ENCODE data around the gene PTK7. TPM values are rescaled to one million over a fixed set of nuclear protein-coding genes. Genes with fewer than 3 reads are reported as not detected.

The PTK7 gene
- total and polyA plus RNA-seq, 2 of the 8 experiments (the other 6 are each of a cell fraction or from before 2014, with no cell fraction given) = 110 to 138 TPM

- Histone ChIP-seq H3K23me2 (ENCODE audit: low read depth, low read length) (no peaks in the 10 kb centered on the region), H3K9ac (replicated peaks in 1 of 4; ENCODE audit: extremely low read depth in 1 of 4, low read depth in 3 of 4, low read length in 3 of 4) (no peak overlapping the region; a peak in 2 of 7 replicates), H3K4me2 (ENCODE audit: insufficient read depth in 1 of 2, low read depth in 2 of 2, low read length in 2 of 2) (peak overlapping the region; percentile 13 to 28; a peak in 1 of 4 replicates), H2BK12ac (ENCODE audit: low read depth, low read length) (peak overlapping the region; percentile 68; the same call in 1 of the 2 replicates), H3K9me3 (ENCODE audit: insufficient read depth in 2 of 2, low read depth in 1 of 2, low read length in 1 of 2) (no peaks in the 10 kb centered on the region), H3K27me3 (replicated peaks in 1 of 4; ENCODE audit: control insufficient read depth in 3 of 4, extremely low read depth in 1 of 4, insufficient read depth in 3 of 4, low read length in 3 of 4) (no peaks in the 10 kb centered on the region), H2AFZ (ENCODE audit: low read length) (no peak overlapping the region), H3K56ac (replicated peaks; ENCODE audit: insufficient read length, low read depth, low read length) (no peak overlapping the region), H3K23ac (ENCODE audit: insufficient read length) (no peak overlapping the region), H4K20me1 (replicated peaks in 1 of 2; ENCODE audit: control insufficient read depth in 1 of 2, insufficient read depth in 2 of 2, low read length in 2 of 2) (peaks cover 0 to 2% of the 10 kb centered on the region in 2 experiments), H2AK5ac (ENCODE audit: low read depth, low read length) (peak overlapping the region; percentile 59; the same call in 1 of the 2 replicates), H2BK5ac (ENCODE audit: low read depth, low read length) (peak overlapping the region; percentile 82), H3K4ac (replicated peaks; ENCODE audit: insufficient read length, low read depth, low read length) (peak overlapping the region; percentile 36), H3K79me1 (ENCODE audit: low read depth, low read length) (peaks cover 15% of the 10 kb centered on the region), H3K4me1 (replicated peaks in 1 of 4; ENCODE audit: control insufficient read depth in 3 of 4, insufficient read depth in 4 of 4, low read length in 3 of 4) (peaks cover 10 to 23% (median 14%) of the 10 kb centered on the region in 4 experiments; a peak in 6 of 7 replicates), H2BK120ac (replicated peaks; ENCODE audit: low read depth, low read length) (no peak overlapping the region), H3K27ac (ENCODE audit: low read depth, low read length) (peak overlapping the region; percentile 40; the same call in 1 of the 2 replicates), H3K14ac (ENCODE audit: insufficient read length) (no peak overlapping the region), H3K36me3 (ENCODE audit: control insufficient read depth in 2 of 4, insufficient read depth in 4 of 4, low read length in 3 of 4) (no peaks in the 10 kb centered on the region), H4K91ac (replicated peaks; ENCODE audit: insufficient read length, low read length) (peak overlapping the region; percentile 85), H3K18ac (ENCODE audit: extremely low read depth, low read length) (peak overlapping the region; percentile 51), H4K8ac (ENCODE audit: extremely low read depth, insufficient read depth, low read length) (peak overlapping the region; percentile 37; the same call in 1 of the 2 replicates), H3K4me3 (ENCODE audit: extremely low read depth in 1 of 4, insufficient read depth in 2 of 4, low read depth in 3 of 4, low read length in 4 of 4) (no peak overlapping the region), H2BK15ac (ENCODE audit: low read length) (0 out of 2 replicates have a peak overlapping the region, but pooled peaks have one; percentile 29), H4K5ac (ENCODE audit: insufficient read length, low read depth, low read length) (peak overlapping the region; percentile 62), H2BK20ac (ENCODE audit: low read length) (no peak overlapping the region), H3K79me2 (ENCODE audit: control insufficient read depth in 1 of 2, insufficient read depth in 2 of 2, low read length in 2 of 2) (peaks cover 7 to 83% of the 10 kb centered on the region in 2 experiments)
- 48% methylated on average over 8 of the region's 8 CpGs; no CpG with 5 or more reads in 1 of the 2 experiments for WGBS, 2 experiments (ENCODE audit: extremely low coverage in 1 of 2, insufficient coverage in 1 of 2, insufficient read length in 1 of 2, insufficient replicate concordance in 2 of 2, low coverage in 1 of 2, low lambda C conversion rate in 2 of 2, missing lambda C conversion rate in 1 of 2)
- POLR2A ChIA-PET (ENCODE audit: partially characterized antibody) = interaction anchor here (0.5 to 3.2 kb wide), 10 partner anchors 8 to 74 kb away, joined by 3 to 13 read pairs (median 4); partner anchors contain the start of gene PTK7
- DNase-seq (ENCODE audit: low read depth in 1 of 2, low spot score in 2 of 2) (no peak), FAIRE-seq (no peak)
- CTCF ChIA-PET (ENCODE audit: partially characterized antibody) = interaction anchor here (0.7 to 2.4 kb wide), 9 partner anchors 10 to 206 kb away, joined by 3 to 11 read pairs (median 5); partner anchors contain the start of gene PTK7
- TF ChIP-seq PHF8 (conservative IDR thresholded peaks at IDR 0.05; ENCODE audit: low read depth, low read length) (no peak), ASH2L (IDR thresholded peaks at IDR 0.05; ENCODE audit: low read length) (peak; percentile 12), RBBP5 (IDR thresholded peaks at IDR 0.05; ENCODE audit: borderline replicate concordance, low read depth, low read length) (no peak), KDM1A (IDR thresholded peaks at IDR 0.05; ENCODE audit: borderline replicate concordance, low read length) (no peak)
- TF ChIP-seq, protein P1, sequence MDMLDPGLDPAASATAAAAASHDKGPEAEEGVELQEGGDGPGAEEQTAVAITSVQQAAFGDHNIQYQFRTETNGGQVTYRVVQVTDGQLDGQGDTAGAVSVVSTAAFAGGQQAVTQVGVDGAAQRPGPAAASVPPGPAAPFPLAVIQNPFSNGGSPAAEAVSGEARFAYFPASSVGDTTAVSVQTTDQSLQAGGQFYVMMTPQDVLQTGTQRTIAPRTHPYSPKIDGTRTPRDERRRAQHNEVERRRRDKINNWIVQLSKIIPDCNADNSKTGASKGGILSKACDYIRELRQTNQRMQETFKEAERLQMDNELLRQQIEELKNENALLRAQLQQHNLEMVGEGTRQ (IDR thresholded peaks at IDR 0.05; ENCODE audit: low read length) = no peak
Measured at GRCh38 chr6:43096451-43097097, 20.5 kb downstream of the PTK7 start.
